NCI-H2029 (cell line): ENCODE results near the gene TENT4A.
"Not testable (repeated sequence)": the region's sequence is repeated elsewhere in the genome, so short reads cannot be mapped to it uniquely, and the experiment has no call there.

Experiments
- DNase-seq: peaks from one replicate; lab custom pipeline; 2025; lab: John Stamatoyannopoulos, UW

TENT4A gene

GRCh38 chr5:6713274-6714225, at the start of gene TENT4A:
TENT4A (plus strand) TSS chr5:6713432; CDS start chr5:6713984, 552 bp downstream.
- DNase-seq: no peak

- no peak for DNase-seq
These were observed 46.5 kb upstream of the TENT4A start for GRCh38 chr5:6666762-6667161.

- DNase-seq: no peak
These were observed 45.6 kb upstream of the TENT4A start for GRCh38 chr5:6667648-6668047.

DNA sequence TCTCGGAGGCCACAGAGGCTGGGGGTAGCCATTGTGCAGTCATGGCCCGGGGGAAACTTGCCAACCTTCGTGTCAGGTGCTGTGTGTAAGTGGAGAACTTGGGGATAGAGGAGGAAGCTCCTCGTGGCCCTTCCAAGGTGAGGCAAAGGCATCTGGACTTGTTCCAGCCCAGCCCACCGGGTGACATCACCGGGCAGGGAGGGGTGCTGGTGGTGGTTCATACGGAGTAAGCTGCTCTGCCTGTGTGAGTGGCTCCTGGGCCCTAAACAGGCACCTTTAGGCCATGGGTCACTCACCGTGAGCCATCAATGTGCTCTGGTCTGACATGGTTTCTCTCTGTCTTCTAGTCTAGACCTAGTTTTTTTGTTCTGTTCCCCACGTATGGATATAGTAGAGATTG, 44.5 kb upstream of the TENT4A start:
- not testable (repeated sequence) for DNase-seq

DNA sequence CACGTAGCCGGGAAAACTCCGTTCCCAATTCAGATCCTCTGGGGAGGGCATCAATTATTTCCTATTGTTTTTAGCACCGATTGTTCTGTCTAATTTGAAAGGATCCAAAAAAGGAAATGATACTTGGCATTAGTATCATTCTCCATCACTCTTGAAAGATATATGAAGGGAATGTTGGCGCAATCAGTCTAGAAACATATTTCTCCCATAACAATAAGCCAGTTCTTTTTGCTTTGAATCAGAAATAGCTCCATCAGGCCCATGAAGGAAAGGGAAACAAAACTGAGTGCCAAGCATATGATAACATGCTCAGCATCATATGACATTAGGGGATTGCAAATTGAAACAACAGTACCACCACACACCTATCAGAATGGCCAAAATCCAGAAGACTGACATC, 40.2 kb upstream of the TENT4A start:
- no peak for DNase-seq

DNA sequence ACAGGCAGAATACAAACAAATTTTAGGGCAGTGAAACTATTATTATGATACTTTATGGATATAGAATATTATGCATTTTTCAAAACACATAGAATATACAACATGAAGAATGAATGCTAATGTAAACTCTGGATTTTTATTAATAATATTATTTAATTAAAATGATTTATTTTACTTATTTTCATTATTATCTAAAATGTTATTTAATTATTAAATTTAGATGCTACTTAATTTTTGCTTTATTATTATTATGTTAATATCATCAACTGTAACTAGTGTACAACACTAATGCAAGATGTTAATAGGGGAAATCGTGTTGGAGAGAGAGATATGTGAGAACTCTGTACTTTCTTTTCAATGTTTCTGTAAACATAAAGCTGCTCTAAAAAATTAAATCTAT, 39.3 kb upstream of the TENT4A start:
- no peak for DNase-seq

GRCh38 chr5:6674421-6674820, 38.8 kb upstream of the TENT4A start:
- DNase-seq: peak; percentile 13

DNA sequence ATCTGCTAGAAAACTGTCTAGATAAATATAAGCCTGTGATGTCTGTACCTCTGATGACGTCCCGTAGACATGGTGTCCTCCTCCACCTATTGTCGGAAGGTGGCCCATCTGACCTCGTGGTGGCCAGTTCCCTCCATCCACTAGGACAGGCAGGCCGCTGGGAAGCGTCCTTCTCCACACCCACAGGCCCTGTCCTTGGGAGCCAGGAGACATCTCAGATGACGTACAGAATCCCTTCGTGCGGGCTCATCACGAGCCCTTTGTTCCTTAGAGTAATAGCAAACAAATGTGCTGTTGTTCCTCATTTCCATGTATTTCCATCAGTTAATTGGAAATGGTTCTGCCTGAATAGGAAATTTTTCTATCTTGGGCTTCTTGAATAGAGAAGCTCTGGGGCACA, 38.3 kb upstream of the TENT4A start:
- no peak for DNase-seq

GRCh38 chr5:6675784-6676491, 37.3 kb upstream of the TENT4A start:
- no peak for DNase-seq

- DNase-seq: no peak
These were observed 36.5 kb upstream of the TENT4A start for GRCh38 chr5:6676702-6677101.

DNA sequence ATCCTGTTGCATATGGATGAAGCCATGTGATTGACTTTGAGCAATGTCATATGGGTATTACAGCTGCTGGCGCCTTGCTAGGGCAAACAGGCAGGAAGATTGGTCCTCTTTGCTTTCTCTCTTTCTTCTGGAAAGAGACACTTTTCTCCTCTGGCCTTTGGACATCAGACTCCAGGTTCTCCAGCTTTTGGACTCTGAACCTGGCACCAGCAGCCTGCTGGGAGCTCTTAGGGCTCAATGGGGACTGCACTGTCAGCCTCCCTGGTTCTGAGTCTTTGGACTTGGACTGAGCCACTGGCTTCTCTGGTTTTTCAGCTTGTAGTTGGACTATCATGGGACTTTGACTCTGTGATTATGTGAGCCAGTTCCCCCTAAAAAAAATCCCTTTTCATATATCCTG, 34.8 kb upstream of the TENT4A start:
- no peak for DNase-seq

DNA sequence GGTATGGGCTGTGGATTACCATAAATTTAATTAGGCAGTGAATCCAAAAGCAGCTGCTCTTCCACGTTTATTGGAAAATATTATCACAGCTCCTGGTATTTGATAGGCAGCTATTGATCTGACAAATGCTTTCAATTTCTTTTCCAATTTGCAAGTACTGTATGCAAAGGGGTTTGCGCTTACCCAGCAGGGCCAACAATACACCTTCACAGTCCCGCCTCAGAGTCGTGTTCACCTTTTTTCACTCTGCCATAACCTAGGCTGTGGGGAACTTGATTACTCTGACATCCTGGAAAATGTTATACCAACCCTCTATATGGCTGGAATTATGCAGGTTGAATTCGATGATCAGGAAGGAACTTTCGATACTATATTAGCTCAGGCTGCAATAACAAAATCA, 32.3 kb upstream of the TENT4A start:
- DNase-seq: no peak

DNA sequence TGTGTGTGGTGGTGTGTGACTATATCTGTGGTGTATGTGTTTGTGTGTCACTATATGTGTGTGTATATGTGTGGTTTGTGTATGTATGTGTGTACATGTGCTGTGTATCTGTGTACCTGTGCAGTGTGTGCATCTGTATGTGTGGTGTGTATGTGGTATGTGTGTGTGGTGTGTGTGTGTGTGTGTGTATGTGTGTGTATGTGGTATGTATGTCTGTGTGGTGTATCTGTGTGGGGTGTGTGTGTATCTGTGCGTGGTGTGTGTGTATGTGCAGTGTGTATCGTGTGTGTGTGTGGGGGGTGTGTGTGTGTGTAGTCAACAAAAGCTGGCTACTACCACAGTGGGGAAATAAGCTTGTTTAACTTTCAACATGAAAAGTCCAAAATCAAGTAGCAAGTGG, 31.6 kb upstream of the TENT4A start:
- no peak for DNase-seq

DNA sequence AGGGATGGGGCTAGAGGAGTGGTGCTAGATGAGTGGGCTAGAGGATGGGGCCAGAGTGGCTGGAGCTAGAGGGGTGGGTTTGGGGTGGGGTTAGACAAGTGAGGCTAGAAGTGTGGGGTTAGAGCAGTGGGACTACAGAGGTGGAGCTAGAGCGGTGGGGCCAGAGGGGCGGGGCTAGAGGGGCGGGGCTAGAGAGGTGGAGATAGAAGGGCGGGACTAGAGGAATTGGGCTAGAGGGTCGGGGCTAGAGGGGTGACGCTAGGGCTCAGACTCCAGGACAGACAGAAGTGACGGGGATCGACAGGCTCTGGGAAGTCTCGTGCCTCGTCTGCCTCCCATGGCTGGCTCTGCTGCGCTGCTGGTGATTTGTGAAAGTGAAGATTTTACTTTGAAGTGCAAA, 31.0 kb upstream of the TENT4A start:
- DNase-seq: no peak

GRCh38 chr5:6683241-6683640, 30.0 kb upstream of the TENT4A start:
- DNase-seq: no peak

- DNase-seq: no peak
These were observed 29.2 kb upstream of the TENT4A start for GRCh38 chr5:6684075-6684474.

DNA sequence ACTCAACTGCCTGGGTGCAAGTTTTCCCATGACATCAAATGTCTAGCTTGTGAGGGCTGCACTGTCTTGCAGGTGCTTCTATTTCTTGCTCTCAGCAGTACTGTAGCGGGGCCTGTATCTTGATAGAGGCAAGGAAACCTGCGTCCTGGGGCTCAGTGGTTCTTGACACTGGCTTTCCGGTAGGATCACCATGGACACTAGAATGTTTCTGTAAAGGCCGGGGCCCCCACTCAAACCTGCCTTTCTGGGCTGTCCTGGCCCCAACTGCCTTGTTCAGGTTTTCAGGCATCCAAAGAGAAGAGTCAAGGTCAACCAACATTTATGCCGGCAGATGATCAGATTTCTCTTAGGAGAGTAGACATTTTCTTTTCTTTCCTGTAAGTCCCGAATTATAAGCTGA, 26.7 kb upstream of the TENT4A start:
- DNase-seq: no peak

- no peak for DNase-seq
These were observed 26.3 kb upstream of the TENT4A start for GRCh38 chr5:6686915-6687409.

GRCh38 chr5:6687505-6687904, 25.7 kb upstream of the TENT4A start:
- DNase-seq: no peak

GRCh38 chr5:6692906-6693305, 20.3 kb upstream of the TENT4A start:
- DNase-seq: no peak

- no peak for DNase-seq
These were observed 14.5 kb upstream of the TENT4A start for GRCh38 chr5:6698696-6699095.

GRCh38 chr5:6699357-6699756, 13.9 kb upstream of the TENT4A start:
- DNase-seq: no peak

DNA sequence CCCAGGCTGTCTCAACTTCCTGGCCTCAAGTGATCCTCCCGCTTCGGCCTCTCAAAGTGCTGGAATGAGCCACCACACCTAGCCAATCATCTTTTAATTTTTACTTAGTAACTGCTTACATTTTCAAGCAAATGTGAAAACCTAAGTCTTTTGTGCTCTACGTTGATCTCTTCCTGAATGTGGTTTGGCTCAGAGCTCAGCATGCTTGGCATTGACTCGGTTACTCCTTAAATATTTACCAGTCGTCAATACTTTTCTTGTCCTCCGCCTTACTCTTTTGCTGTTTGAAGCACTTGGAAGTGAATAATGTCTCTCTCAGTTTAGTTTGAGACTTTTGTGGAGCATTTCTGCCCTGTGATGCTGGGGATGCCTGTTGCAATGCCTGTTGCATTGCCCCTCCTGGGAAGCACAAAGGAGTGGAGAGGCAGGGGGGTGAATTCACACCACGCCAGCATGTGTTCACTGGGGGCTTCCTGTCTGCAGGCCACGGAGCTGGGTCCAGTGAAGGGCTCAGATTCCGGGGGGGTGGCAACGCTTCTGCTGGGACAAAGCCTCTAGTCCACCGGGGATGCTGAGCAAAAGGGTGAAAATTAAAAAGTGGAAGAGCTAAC, 13.1 kb upstream of the TENT4A start:
- no peak for DNase-seq
